HL-60 (cell line): ENCODE data around the gene TPI1.
"Not testable (repeated sequence)": the region's sequence is repeated elsewhere in the genome, so short reads cannot be mapped to it uniquely, and the experiment has no call there.

Source experiments
- DNase-seq, 2 experiments: peaks; one replicate each; pipeline ENCODE4 v3.0.0-alpha.2; 2010 to 2020; ENCODE audit warnings: low read depth in 1 of 2, low spot score in 1 of 2
- H3K27ac ChIP-seq: fragments of 250-450 bp; sonication (Bioruptor Pico); replicated peaks from 2 replicates; pipeline ENCODE4 v1.5.1; 2020; ENCODE audit warnings: mild to moderate bottlenecking, moderate library complexity
- H3K27me3 ChIP-seq: fragments of 250-450 bp; sonication (Bioruptor Pico); 2 replicates; pipeline ENCODE4 v1.5.1; 2021; ENCODE audit warnings: mild to moderate bottlenecking, moderate library complexity; ENCODE audit not compliant: insufficient read depth, poor library complexity, severe bottlenecking
- H3K4me3 ChIP-seq: replicated peaks from 2 replicates; pipeline ENCODE4 v1.5.1; 2011; ENCODE audit warnings: mild to moderate bottlenecking, control low read depth, low read length; ENCODE audit not compliant: insufficient read depth
- GABPA ChIP-seq: IDR thresholded peaks from 2 replicates; pipeline ENCODE4 v1.6.1; 2012; ENCODE audit warnings: low read depth
- POLR2AphosphoS5 ChIP-seq: IDR thresholded peaks from 2 replicates; pipeline ENCODE4 v1.6.1; 2012; ENCODE audit warnings: low read depth
- SPI1 ChIP-seq: IDR thresholded peaks from 2 replicates; pipeline ENCODE4 v1.6.1; 2012; ENCODE audit warnings: low read depth, mild to moderate bottlenecking, borderline replicate concordance
- TF ChIP-seq, protein P1 (sequence below): IDR thresholded peaks from 2 replicates; pipeline ENCODE4 v1.6.1; 2012; ENCODE audit warnings: low read depth; ENCODE audit not compliant: insufficient replicate concordance
- TF ChIP-seq, protein P2 (sequence below): IDR thresholded peaks from one replicate; pipeline ENCODE4 v1.5.1; 2011; ENCODE audit warnings: low read length, control low read depth, inconsistent platforms; ENCODE audit not compliant: insufficient read depth

The TPI1 gene

DNA sequence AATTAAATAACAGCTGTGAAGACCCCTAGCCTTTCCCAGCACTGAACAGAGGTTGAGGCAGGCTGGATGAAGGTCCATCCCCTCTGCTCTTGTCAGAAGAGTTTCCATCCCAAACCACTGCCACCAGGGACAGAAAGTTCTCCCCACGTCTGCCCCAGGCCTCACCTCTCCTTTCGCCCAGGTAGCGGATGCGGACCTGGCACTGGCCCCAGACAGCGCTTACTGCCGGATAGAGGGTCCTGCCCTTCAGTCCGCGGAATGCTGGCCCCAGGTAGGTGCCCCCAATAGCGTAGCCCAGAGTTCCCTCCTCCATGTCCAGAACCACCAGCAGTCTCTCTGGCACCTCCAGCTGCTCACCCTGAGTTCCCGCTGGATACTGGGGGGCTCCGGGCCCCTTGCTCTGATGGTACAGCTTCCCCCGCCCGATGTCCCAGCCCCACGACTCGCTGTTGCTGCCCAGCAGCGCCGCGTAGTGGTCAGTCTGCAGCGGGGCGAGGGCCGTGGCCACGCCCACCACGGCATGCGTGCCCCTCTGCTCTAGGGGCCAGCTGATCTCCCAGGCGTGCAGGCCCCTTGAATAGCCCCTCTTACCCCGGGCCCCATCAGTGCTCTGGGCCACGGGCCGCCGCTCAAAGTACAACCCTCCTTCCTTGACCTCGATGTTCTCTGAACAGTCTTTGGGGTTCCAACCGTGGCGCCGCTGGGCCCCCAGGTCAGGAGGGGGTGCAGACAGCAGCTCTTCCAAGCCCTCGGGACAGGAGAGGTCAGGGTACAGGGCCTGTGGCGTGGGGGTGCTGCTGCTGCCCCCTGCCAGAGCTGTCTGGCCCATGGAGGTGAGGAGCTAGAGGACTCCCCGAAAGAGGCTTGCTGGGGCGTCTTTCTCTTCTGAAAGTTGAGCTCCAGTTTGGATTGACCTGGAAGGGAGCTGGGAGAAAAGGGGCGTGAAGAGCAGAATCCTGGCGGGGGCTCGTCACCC is 5.0 kb downstream of the TPI1 start:
- Histone ChIP-seq H3K27me3 (no peaks in the 10 kb centered on the region), H3K27ac (peak overlapping the region; percentile 76), H3K4me3 (peak overlapping the region; percentile 78)
- peak; percentile 56 to 79 for DNase-seq
- TF ChIP-seq, protein P1, sequence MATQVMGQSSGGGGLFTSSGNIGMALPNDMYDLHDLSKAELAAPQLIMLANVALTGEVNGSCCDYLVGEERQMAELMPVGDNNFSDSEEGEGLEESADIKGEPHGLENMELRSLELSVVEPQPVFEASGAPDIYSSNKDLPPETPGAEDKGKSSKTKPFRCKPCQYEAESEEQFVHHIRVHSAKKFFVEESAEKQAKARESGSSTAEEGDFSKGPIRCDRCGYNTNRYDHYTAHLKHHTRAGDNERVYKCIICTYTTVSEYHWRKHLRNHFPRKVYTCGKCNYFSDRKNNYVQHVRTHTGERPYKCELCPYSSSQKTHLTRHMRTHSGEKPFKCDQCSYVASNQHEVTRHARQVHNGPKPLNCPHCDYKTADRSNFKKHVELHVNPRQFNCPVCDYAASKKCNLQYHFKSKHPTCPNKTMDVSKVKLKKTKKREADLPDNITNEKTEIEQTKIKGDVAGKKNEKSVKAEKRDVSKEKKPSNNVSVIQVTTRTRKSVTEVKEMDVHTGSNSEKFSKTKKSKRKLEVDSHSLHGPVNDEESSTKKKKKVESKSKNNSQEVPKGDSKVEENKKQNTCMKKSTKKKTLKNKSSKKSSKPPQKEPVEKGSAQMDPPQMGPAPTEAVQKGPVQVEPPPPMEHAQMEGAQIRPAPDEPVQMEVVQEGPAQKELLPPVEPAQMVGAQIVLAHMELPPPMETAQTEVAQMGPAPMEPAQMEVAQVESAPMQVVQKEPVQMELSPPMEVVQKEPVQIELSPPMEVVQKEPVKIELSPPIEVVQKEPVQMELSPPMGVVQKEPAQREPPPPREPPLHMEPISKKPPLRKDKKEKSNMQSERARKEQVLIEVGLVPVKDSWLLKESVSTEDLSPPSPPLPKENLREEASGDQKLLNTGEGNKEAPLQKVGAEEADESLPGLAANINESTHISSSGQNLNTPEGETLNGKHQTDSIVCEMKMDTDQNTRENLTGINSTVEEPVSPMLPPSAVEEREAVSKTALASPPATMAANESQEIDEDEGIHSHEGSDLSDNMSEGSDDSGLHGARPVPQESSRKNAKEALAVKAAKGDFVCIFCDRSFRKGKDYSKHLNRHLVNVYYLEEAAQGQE = no peak
- no peak for TF ChIP-seq SPI1
- TF ChIP-seq POLR2AphosphoS5 = peak; percentile 84
- TF ChIP-seq, protein P2, sequence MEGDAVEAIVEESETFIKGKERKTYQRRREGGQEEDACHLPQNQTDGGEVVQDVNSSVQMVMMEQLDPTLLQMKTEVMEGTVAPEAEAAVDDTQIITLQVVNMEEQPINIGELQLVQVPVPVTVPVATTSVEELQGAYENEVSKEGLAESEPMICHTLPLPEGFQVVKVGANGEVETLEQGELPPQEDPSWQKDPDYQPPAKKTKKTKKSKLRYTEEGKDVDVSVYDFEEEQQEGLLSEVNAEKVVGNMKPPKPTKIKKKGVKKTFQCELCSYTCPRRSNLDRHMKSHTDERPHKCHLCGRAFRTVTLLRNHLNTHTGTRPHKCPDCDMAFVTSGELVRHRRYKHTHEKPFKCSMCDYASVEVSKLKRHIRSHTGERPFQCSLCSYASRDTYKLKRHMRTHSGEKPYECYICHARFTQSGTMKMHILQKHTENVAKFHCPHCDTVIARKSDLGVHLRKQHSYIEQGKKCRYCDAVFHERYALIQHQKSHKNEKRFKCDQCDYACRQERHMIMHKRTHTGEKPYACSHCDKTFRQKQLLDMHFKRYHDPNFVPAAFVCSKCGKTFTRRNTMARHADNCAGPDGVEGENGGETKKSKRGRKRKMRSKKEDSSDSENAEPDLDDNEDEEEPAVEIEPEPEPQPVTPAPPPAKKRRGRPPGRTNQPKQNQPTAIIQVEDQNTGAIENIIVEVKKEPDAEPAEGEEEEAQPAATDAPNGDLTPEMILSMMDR = peak; percentile 71
- no peak for TF ChIP-seq GABPA

DNA sequence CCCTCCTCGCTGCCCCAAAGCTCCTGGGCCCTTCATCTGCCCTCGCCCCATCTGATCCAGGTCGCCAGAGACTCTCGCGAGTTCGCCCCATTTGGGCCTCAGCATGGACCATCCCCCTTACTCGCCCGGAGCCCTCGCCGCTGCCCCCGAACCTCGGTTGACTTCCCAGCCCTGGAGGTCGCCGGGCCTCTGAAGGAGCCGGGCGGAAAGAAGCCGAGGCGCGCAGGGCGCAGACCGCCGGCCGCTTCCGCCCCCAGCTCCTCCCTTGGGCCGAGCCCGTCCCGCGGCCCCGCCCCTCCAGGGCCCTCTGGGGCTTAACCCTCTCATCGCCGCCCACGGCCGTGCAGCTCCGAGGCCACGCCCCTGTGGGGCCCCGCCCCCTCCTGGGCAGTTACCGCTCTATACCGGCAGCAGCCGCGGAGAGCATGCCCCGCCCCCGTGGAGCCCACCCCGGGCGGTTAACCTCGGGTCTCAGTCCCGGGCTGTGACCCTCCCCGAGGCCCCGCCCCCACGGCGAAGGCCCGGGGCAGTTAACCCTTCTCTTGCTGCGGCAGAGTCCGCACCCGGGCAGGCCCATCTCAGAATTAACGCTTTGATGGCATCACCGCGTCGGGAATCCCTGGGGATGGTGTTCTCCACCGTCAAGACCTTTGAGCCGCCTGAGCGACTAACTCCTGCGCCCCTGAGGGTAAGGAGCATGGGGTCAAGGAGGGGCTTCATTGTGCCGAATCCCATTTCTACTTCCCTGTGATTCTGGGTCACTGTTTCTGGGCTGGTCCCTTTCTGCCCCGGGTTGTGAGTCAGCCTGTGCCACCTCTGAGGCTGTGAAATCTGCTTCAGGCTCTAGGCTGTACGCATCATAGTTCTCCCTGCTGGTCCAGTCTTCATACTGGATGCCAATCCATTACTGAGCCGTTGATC is 6.0 kb downstream of the TPI1 start, which contains the start of gene SPSB2:
SPSB2 (minus strand) TSS at position 210 of the 921 bp plus-strand sequence. CDS start 402 bp downstream, outside the sequence.
- DNase-seq = peak; percentile 87 to 96
- peak within 1 kb of the TSS; percentile 78 for H3K4me3 ChIP-seq
- peak within 1 kb of the TSS; percentile 76 for H3K27ac ChIP-seq
- TF ChIP-seq POLR2AphosphoS5 (no peak), GABPA (peak; percentile 77), SPI1 (peak; percentile 32; the same call in 1 of the 2 replicates)
- TF ChIP-seq, protein P1 = no peak
- TF ChIP-seq, protein P2 = no peak
- no peaks in the 10 kb centered on the region for H3K27me3 ChIP-seq

DNA sequence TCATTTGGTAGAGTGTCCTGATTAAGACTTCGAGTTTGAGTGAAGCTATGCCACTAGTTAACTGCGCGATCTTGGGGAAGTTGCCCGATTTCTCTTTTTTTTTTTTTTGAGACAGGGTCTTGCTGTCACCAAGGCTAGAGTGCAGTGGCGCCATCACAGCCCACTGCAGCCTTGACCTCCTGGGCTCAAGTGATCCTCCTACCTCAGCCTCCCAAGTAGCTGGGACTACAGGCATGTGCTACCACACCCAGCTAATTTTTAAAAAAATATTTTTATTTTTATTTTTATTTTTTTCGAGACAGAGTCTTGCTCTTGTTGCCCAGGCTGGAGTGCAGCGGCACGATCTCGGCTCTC is 6.7 kb downstream of the TPI1 start:
- H3K27me3 ChIP-seq, DNase-seq: not testable (repeated sequence)
- peak overlapping the region; percentile 78 for H3K4me3 ChIP-seq
- peak overlapping the region; percentile 76 for H3K27ac ChIP-seq

DNA sequence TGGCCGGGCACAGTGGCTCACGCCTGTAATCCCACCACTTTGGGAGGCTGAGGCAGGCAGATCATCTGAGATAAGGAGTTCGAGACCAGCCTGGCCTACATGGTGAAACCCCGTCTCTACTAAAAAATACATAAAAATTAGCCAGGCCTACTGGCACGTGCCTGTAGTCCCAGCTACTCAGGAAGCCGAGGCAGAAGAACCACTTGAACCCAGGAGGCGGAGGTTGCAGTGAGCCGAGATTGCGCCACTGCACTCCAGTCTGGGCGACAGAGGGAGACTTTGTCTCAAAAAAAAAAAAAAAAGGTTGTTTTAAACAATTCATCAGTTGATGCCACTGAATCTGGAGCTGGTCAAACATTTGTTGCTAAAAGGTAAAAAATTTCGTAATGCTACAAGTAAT is 12.5 kb downstream of the TPI1 start:
- H3K27me3 ChIP-seq, H3K27ac ChIP-seq, H3K4me3 ChIP-seq: not testable (repeated sequence)
- peak in 1 of 2 experiments; percentile 54 for DNase-seq
